Activated T-cell treated with anti-CD3 and anti-CD28 coated beads, Interleukin-2, amount 50 U/mL, for 4 hours (primary cell): ENCODE data around the gene RBPJL. TPM values are rescaled to one million over a fixed set of nuclear protein-coding genes. Genes with fewer than 3 reads are reported as not detected.
"Not testable (repeated sequence)": the region's sequence is repeated elsewhere in the genome, so short reads cannot be mapped to it uniquely, and the experiment has no call there.

Experiments used
- ATAC-seq, 2 donors: fragments of 200-7000 bp; cut with Tn5 transposase; one replicate each; pipeline ENCODE4 v1.10.0; 2021
- DNase-seq: peaks from one replicate; pipeline ENCODE4 v3.0.0-alpha.2; 2020
- H3K27me3 Mint-ChIP-seq: one replicate; pipeline ENCODE4 v1.8.0; 2021; ENCODE audit warnings: low read depth, mixed read lengths
- H3K36me3 Mint-ChIP-seq: one replicate; pipeline ENCODE4 v1.8.0; 2022; ENCODE audit warnings: mixed read lengths; ENCODE audit not compliant: insufficient read depth
- H3K4me1 Mint-ChIP-seq: one replicate; pipeline ENCODE4 v1.8.0; 2021; ENCODE audit warnings: low read depth, mixed read lengths
- H3K4me3 Mint-ChIP-seq: one replicate; pipeline ENCODE4 v1.8.0; 2021; ENCODE audit warnings: mild to moderate bottlenecking, moderate library complexity, mixed read lengths
- H3K9me3 Mint-ChIP-seq: one replicate; pipeline ENCODE4 v1.8.0; 2021; ENCODE audit warnings: mixed read lengths
- total RNA-seq, 3 donors: library from RNA; stranded (reverse); gene quantifications; one replicate each; pipeline ENCODE4 v1.2.1, GENCODE V29; 2021

Gene RBPJL
- total RNA-seq, 3 donors from 2014 or later: 0.13 to 0.19 TPM; not detected in 1

GRCh38 chr20:45347936-45348778 is 41.5 kb downstream of the RBPJL start, which contains the start of gene SDC4:
SDC4 (minus strand) TSS chr20:45348424; CDS start chr20:45348384, 40 bp downstream.
- DNase-seq: peak; percentile 62
- peak; percentile 83 to 88 for ATAC-seq
- no peaks in the 10 kb centered on the region for H3K36me3 Mint-ChIP-seq
- peak within 1 kb of the TSS; percentile 84 for H3K4me3 Mint-ChIP-seq
- H3K27me3 Mint-ChIP-seq: peaks cover 8% of the 10 kb centered on the region
- H3K4me1 Mint-ChIP-seq: peaks cover 25% of the 10 kb centered on the region
- H3K9me3 Mint-ChIP-seq: no peaks in the 10 kb centered on the region

GRCh38 chr20:45350217-45350616 is 43.6 kb downstream of the RBPJL start:
- H3K9me3 Mint-ChIP-seq: no peaks in the 10 kb centered on the region
- H3K36me3 Mint-ChIP-seq: no peaks in the 10 kb centered on the region
- DNase-seq: no peak
- ATAC-seq: no peak
- peaks cover 36% of the 10 kb centered on the region for H3K4me1 Mint-ChIP-seq
- H3K27me3 Mint-ChIP-seq: peaks cover 8% of the 10 kb centered on the region
- no peak overlapping the region for H3K4me3 Mint-ChIP-seq

- H3K4me3 Mint-ChIP-seq, H3K36me3 Mint-ChIP-seq, H3K9me3 Mint-ChIP-seq, DNase-seq, ATAC-seq, H3K27me3 Mint-ChIP-seq: not testable (repeated sequence)
- H3K4me1 Mint-ChIP-seq: peaks cover 42% of the 10 kb centered on the region
Observed at GRCh38 chr20:45350795-45351194, 44.2 kb downstream of the RBPJL start.

- DNase-seq (no peak), ATAC-seq (no peak)
- H3K4me1 Mint-ChIP-seq: peaks cover 37% of the 10 kb centered on the region
Observed at GRCh38 chr20:45352729-45353128, 46.1 kb downstream of the RBPJL start.

GRCh38 chr20:45353746-45354145 is 47.1 kb downstream of the RBPJL start:
- no peaks in the 10 kb centered on the region for H3K36me3 Mint-ChIP-seq
- no peak for DNase-seq
- peaks cover 37% of the 10 kb centered on the region for H3K4me1 Mint-ChIP-seq
- no peaks in the 10 kb centered on the region for H3K27me3 Mint-ChIP-seq
- H3K9me3 Mint-ChIP-seq: no peaks in the 10 kb centered on the region
- ATAC-seq: no peak
- H3K4me3 Mint-ChIP-seq: no peak overlapping the region

More at GRCh38 chr20:45352729-45353128, 46.1 kb downstream of the RBPJL start:
- Mint-ChIP-seq H3K27me3 (no peaks in the 10 kb centered on the region), H3K4me3 (no peak overlapping the region), H3K36me3 (no peaks in the 10 kb centered on the region), H3K9me3 (no peaks in the 10 kb centered on the region)

- peak overlapping the region; percentile 55 for H3K4me3 Mint-ChIP-seq
- H3K9me3 Mint-ChIP-seq: no peaks in the 10 kb centered on the region
- peak; percentile 59 to 66 for ATAC-seq
- peaks cover 37% of the 10 kb centered on the region for H3K4me1 Mint-ChIP-seq
- no peak for DNase-seq
- H3K36me3 Mint-ChIP-seq: no peaks in the 10 kb centered on the region
- no peaks in the 10 kb centered on the region for H3K27me3 Mint-ChIP-seq
Observed at GRCh38 chr20:45354423-45355208, 48.0 kb downstream of the RBPJL start.

GRCh38 chr20:45355209-45356084 is 48.8 kb downstream of the RBPJL start:
- Mint-ChIP-seq H3K4me3 (peak overlapping the region; percentile 55), H3K9me3 (no peaks in the 10 kb centered on the region), H3K4me1 (peaks cover 37% of the 10 kb centered on the region), H3K36me3 (no peaks in the 10 kb centered on the region), H3K27me3 (no peaks in the 10 kb centered on the region)
- ATAC-seq (peak; percentile 78 to 85), DNase-seq (no peak)

- no peak for DNase-seq
- H3K4me3 Mint-ChIP-seq: no peak overlapping the region
- H3K9me3 Mint-ChIP-seq: no peaks in the 10 kb centered on the region
- no peak for ATAC-seq
- H3K36me3 Mint-ChIP-seq: no peaks in the 10 kb centered on the region
- peaks cover 43% of the 10 kb centered on the region for H3K4me1 Mint-ChIP-seq
- no peaks in the 10 kb centered on the region for H3K27me3 Mint-ChIP-seq
Observed at GRCh38 chr20:45358282-45359068, 51.8 kb downstream of the RBPJL start.

- Mint-ChIP-seq H3K9me3 (no peaks in the 10 kb centered on the region), H3K4me1 (peaks cover 43% of the 10 kb centered on the region), H3K36me3 (peaks cover 3% of the 10 kb centered on the region), H3K4me3 (no peak overlapping the region), H3K27me3 (no peaks in the 10 kb centered on the region)
- no peak for ATAC-seq
- DNase-seq: no peak
Observed at GRCh38 chr20:45359069-45359405, 52.4 kb downstream of the RBPJL start.

- ATAC-seq (no peak), DNase-seq (no peak)
- Mint-ChIP-seq H3K27me3 (no peaks in the 10 kb centered on the region), H3K4me1 (peaks cover 40% of the 10 kb centered on the region), H3K4me3 (no peak overlapping the region), H3K9me3 (no peaks in the 10 kb centered on the region), H3K36me3 (peaks cover 3% of the 10 kb centered on the region)
Observed at GRCh38 chr20:45359406-45360148, 52.9 kb downstream of the RBPJL start.

GRCh38 chr20:45361793-45362192 is 55.2 kb downstream of the RBPJL start:
- no peak overlapping the region for H3K4me3 Mint-ChIP-seq
- DNase-seq (no peak), ATAC-seq (no peak)
- H3K36me3 Mint-ChIP-seq: peaks cover 12% of the 10 kb centered on the region
- H3K4me1 Mint-ChIP-seq: peaks cover 40% of the 10 kb centered on the region
- H3K27me3 Mint-ChIP-seq: no peaks in the 10 kb centered on the region
- no peaks in the 10 kb centered on the region for H3K9me3 Mint-ChIP-seq

- peaks cover 46% of the 10 kb centered on the region for H3K4me1 Mint-ChIP-seq
- ATAC-seq (peak; percentile 85 to 89), DNase-seq (peak; percentile 98)
- peak within 1 kb of the TSS; percentile 94 for H3K4me3 Mint-ChIP-seq
- no peaks in the 10 kb centered on the region for H3K27me3 Mint-ChIP-seq
- no peaks in the 10 kb centered on the region for H3K9me3 Mint-ChIP-seq
- H3K36me3 Mint-ChIP-seq: peaks cover 19% of the 10 kb centered on the region
Observed at GRCh38 chr20:45362804-45363610, 56.4 kb downstream of the RBPJL start, which contains the start of gene SYS1. SYS1 (plus strand) TSS chr20:45363156; CDS start chr20:45363532, 376 bp downstream.
